Gastrocnemius medialis (tissue), 4 donors: Measurements from ENCODE around the gene SLC35F2. TPM values are rescaled to one million over a fixed set of nuclear protein-coding genes. Genes with fewer than 3 reads are reported as not detected.

Experiments used
- ATAC-seq, 2 donors: fragments of 150-250 bp; one replicate each; pipeline ENCODE4 v1.9.1; 2016
- DNase-seq, 2 donors: peaks; one replicate each; pipeline ENCODE4 v3.0.0-alpha.2; 2019
- H3K27ac ChIP-seq, 4 donors: fragments of 200-600 bp; sonication (generic); 1 replicate in 1 of 4; 2 replicates in 3 of 4; pipeline ENCODE4 v1.5.1; 2016 to 2018; ENCODE audit warnings: mild to moderate bottlenecking in 2 of 4, moderate library complexity in 1 of 4
- H3K27me3 ChIP-seq, 3 donors: fragments of 200-600 bp; sonication (generic) in 2 of 3; 1 replicate in 1 of 3; 2 replicates in 2 of 3; pipeline versions ENCODE4 v1.5.1 to v1.6.0; 2016 to 2019; ENCODE audit warnings: mild to moderate bottlenecking in 1 of 3, moderate library complexity in 1 of 3
- H3K36me3 ChIP-seq, 2 donors: fragments of 200-600 bp; sonication (generic) in 1 of 2; one replicate each; pipeline ENCODE4 v1.5.1; 2017 to 2018
- H3K4me1 ChIP-seq, 2 donors: fragments of 200-600 bp; sonication (generic) in 1 of 2; one replicate each; pipeline ENCODE4 v1.5.1; 2016 to 2017; ENCODE audit warnings: mild to moderate bottlenecking in 2 of 2
- H3K4me3 ChIP-seq, 4 donors: fragments of 200-600 bp; sonication (generic) in 3 of 4; 1 replicate in 1 of 4; 2 replicates in 3 of 4; pipeline ENCODE4 v1.5.1; 2016 to 2019; ENCODE audit warnings: mild to moderate bottlenecking in 2 of 4
- H3K9me3 ChIP-seq, 3 donors: fragments of 200-600 bp; sonication (generic) in 2 of 3; 1 replicate in 1 of 3; 2 replicates in 2 of 3; pipeline ENCODE4 v1.5.1; 2016 to 2019
- CTCF ChIP-seq, 5 experiments: fragments of 450-650 bp in 3 of 5; fragments of 200-600 bp in 2 of 5; sonication (generic) in 2 of 5; IDR thresholded peaks in 4 of 5; conservative IDR thresholded peaks in 1 of 5; 1 replicate in 4 of 5; 2 replicates in 1 of 5; pipeline ENCODE4 v1.5.1; 2016 to 2019; ENCODE audit warnings: antibody characterized with exemption in 5 of 5, mild to moderate bottlenecking in 3 of 5, moderate library complexity in 3 of 5
- POLR2A ChIP-seq, 2 donors: fragments of 450-650 bp; IDR thresholded peaks; one replicate each; pipeline ENCODE4 v1.6.1; 2017; ENCODE audit warnings: antibody characterized with exemption in 2 of 2, mild to moderate bottlenecking in 2 of 2, moderate library complexity in 2 of 2
- in situ Hi-C, 4 donors: fragments of 200-750 bp; cut with MboI; loops; one replicate each; pipeline versions ENCODE4 v1.15.0 to v1.8.0; 2017; ENCODE audit warnings: low sequenced_read_pairs in 4 of 4
- intact Hi-C: fragments of 100-400 bp; cut with DNase I; formaldehyde crosslinking; loops from one replicate; pipeline ENCODE4 v1.15.1; 2023; ENCODE audit warnings: low total_unique reads
- total RNA-seq, 4 donors: library from RNA; depleted of rRNA; stranded (reverse); fragments of >200 nt; gene quantifications; one replicate each; pipeline versions ENCODE4 v1.1.0 to v1.2.3, GENCODE V29; 2016

The SLC35F2 gene
- total RNA-seq, 4 donors from 2014 or later: 1.3 to 5.4 (median 1.7) TPM

- ATAC-seq: no peak
- H3K4me1 ChIP-seq: no peaks in the 10 kb centered on the region
- no peak overlapping the region for H3K4me3 ChIP-seq
- no peaks in the 10 kb centered on the region for H3K9me3 ChIP-seq
- H3K36me3 ChIP-seq: no peaks in the 10 kb centered on the region
- no peak overlapping the region for H3K27ac ChIP-seq
- TF ChIP-seq CTCF (IDR thresholded peaks at IDR 0.05 in 4 of 5, conservative IDR thresholded peaks at IDR 0.05 in 1 of 5) (no peak), POLR2A (IDR thresholded peaks at IDR 0.05) (no peak)
- in situ Hi-C loops: no loop called here
- intact Hi-C loops: no loop called here
- no peak for DNase-seq
- no peaks in the 10 kb centered on the region for H3K27me3 ChIP-seq
Measured at GRCh38 chr11:107787733-107788132, 70.9 kb downstream of the SLC35F2 start.

GRCh38 chr11:107785401-107785800, 73.2 kb downstream of the SLC35F2 start:
- H3K4me3 ChIP-seq: no peak overlapping the region
- H3K36me3 ChIP-seq: no peaks in the 10 kb centered on the region
- intact Hi-C loops (no loop called here), in situ Hi-C loops (no loop called here)
- no peaks in the 10 kb centered on the region for H3K4me1 ChIP-seq
- no peak overlapping the region for H3K27ac ChIP-seq
- DNase-seq (no peak), ATAC-seq (no peak)
- TF ChIP-seq POLR2A (IDR thresholded peaks at IDR 0.05): no peak
- no peak for TF ChIP-seq CTCF (IDR thresholded peaks at IDR 0.05 in 4 of 5, conservative IDR thresholded peaks at IDR 0.05 in 1 of 5)
- H3K9me3 ChIP-seq: no peaks in the 10 kb centered on the region
- H3K27me3 ChIP-seq: no peaks in the 10 kb centered on the region

- H3K27me3 ChIP-seq: no peaks in the 10 kb centered on the region
- no peak overlapping the region for H3K27ac ChIP-seq
- H3K4me3 ChIP-seq: no peak overlapping the region
- in situ Hi-C loops: no loop called here
- DNase-seq: no peak
- H3K4me1 ChIP-seq: no peaks in the 10 kb centered on the region
- no peaks in the 10 kb centered on the region for H3K36me3 ChIP-seq
- no peak for TF ChIP-seq POLR2A (IDR thresholded peaks at IDR 0.05)
- no peak for TF ChIP-seq CTCF (IDR thresholded peaks at IDR 0.05 in 4 of 5, conservative IDR thresholded peaks at IDR 0.05 in 1 of 5)
- intact Hi-C loops: no loop called here
- H3K9me3 ChIP-seq: no peaks in the 10 kb centered on the region
- ATAC-seq: no peak
Measured at GRCh38 chr11:107783121-107783520, 75.5 kb downstream of the SLC35F2 start.

GRCh38 chr11:107780775-107781174, 77.8 kb downstream of the SLC35F2 start:
- no peaks in the 10 kb centered on the region for H3K27me3 ChIP-seq
- no peaks in the 10 kb centered on the region for H3K36me3 ChIP-seq
- TF ChIP-seq POLR2A (IDR thresholded peaks at IDR 0.05) (no peak), CTCF (IDR thresholded peaks at IDR 0.05 in 4 of 5, conservative IDR thresholded peaks at IDR 0.05 in 1 of 5) (no peak)
- no peak overlapping the region for H3K4me3 ChIP-seq
- no peaks in the 10 kb centered on the region for H3K9me3 ChIP-seq
- no peak for ATAC-seq
- in situ Hi-C loops (no loop called here), intact Hi-C loops (no loop called here)
- DNase-seq: no peak
- no peak overlapping the region for H3K27ac ChIP-seq
- H3K4me1 ChIP-seq: no peaks in the 10 kb centered on the region

- in situ Hi-C loops (no loop called here), intact Hi-C loops (no loop called here)
- H3K4me1 ChIP-seq: no peaks in the 10 kb centered on the region
- DNase-seq: no peak
- H3K9me3 ChIP-seq: no peaks in the 10 kb centered on the region
- H3K36me3 ChIP-seq: no peaks in the 10 kb centered on the region
- H3K27me3 ChIP-seq: no peaks in the 10 kb centered on the region
- ATAC-seq: no peak
- no peak overlapping the region for H3K4me3 ChIP-seq
- H3K27ac ChIP-seq: no peak overlapping the region
- TF ChIP-seq POLR2A (IDR thresholded peaks at IDR 0.05) (no peak), CTCF (IDR thresholded peaks at IDR 0.05 in 4 of 5, conservative IDR thresholded peaks at IDR 0.05 in 1 of 5) (no peak)
Measured at GRCh38 chr11:107780136-107780535, 78.5 kb downstream of the SLC35F2 start.
